ENCODE measurements around the gene ZNF592.
"Not testable (repeated sequence)": the region's sequence is repeated elsewhere in the genome, so short reads cannot be mapped to it uniquely, and the experiment has no call there.

ZNF592 gene

GRCh38 chr15:84748274-84749110, at the start of gene ZNF592:
TSS of gene ZNF592 (plus strand) at chr15:84748592. CDS start at chr15:84782676, 34,084 bp downstream.
- DNase-seq: peak; percentile 39

GRCh38 chr15:84699538-84700191, 48.7 kb upstream of the ZNF592 start:
- no peak for DNase-seq

- no peak for DNase-seq
Observed at GRCh38 chr15:84702961-84703482, 45.4 kb upstream of the ZNF592 start.

- DNase-seq: no peak
Observed at GRCh38 chr15:84703808-84704207, 44.6 kb upstream of the ZNF592 start.

- DNase-seq: no peak
Observed at GRCh38 chr15:84714372-84714771, 34.0 kb upstream of the ZNF592 start.

GRCh38 chr15:84714821-84715220, 33.6 kb upstream of the ZNF592 start:
- DNase-seq: no peak

- DNase-seq: no peak
Observed at GRCh38 chr15:84715441-84716035, 32.9 kb upstream of the ZNF592 start.

- peak; percentile 66 for DNase-seq
Observed at GRCh38 chr15:84716036-84716732, 32.2 kb upstream of the ZNF592 start, which contains the start of gene SEC11A. TSS of gene SEC11A (minus strand) at chr15:84716139. CDS start at chr15:84716075, 64 bp downstream.

GRCh38 chr15:84721371-84721770, 27.0 kb upstream of the ZNF592 start:
- no peak for DNase-seq

GRCh38 chr15:84722628-84723027, 25.8 kb upstream of the ZNF592 start:
- DNase-seq: no peak

GRCh38 chr15:84725001-84725491, 23.3 kb upstream of the ZNF592 start:
- no peak for DNase-seq

- no peak for DNase-seq
Observed at GRCh38 chr15:84727429-84727828, 21.0 kb upstream of the ZNF592 start.

- DNase-seq: no peak
Observed at GRCh38 chr15:84731774-84732173, 16.6 kb upstream of the ZNF592 start.

- peak; percentile 34 for DNase-seq
Observed at GRCh38 chr15:84734794-84735479, 13.5 kb upstream of the ZNF592 start.

GRCh38 chr15:84735480-84736061, 12.8 kb upstream of the ZNF592 start:
- DNase-seq: not testable (repeated sequence)

GRCh38 chr15:84736375-84736774, 12.0 kb upstream of the ZNF592 start:
- DNase-seq: no peak

- no peak for DNase-seq
Observed at GRCh38 chr15:84737005-84737404, 11.4 kb upstream of the ZNF592 start.

- DNase-seq: no peak
Observed at GRCh38 chr15:84740691-84741090, 7.7 kb upstream of the ZNF592 start.

- no peak for DNase-seq
Observed at GRCh38 chr15:84741121-84741520, 7.3 kb upstream of the ZNF592 start.

- peak; percentile 39 for DNase-seq
Observed at GRCh38 chr15:84747416-84748273, 747 bp upstream of the ZNF592 start.

Data from NCI-H2029 (cell line).